Raji (cell line): Measurements from ENCODE around the gene GPR141.

Source experiments
- POLR2A ChIP-seq: IDR thresholded peaks from 2 replicates; pipeline ENCODE4 v1.6.1; 2011; ENCODE audit warnings: low read depth, low read length, control low read depth; ENCODE audit not compliant: insufficient read depth

GPR141 gene, protein sequence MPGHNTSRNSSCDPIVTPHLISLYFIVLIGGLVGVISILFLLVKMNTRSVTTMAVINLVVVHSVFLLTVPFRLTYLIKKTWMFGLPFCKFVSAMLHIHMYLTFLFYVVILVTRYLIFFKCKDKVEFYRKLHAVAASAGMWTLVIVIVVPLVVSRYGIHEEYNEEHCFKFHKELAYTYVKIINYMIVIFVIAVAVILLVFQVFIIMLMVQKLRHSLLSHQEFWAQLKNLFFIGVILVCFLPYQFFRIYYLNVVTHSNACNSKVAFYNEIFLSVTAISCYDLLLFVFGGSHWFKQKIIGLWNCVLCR

DNA sequence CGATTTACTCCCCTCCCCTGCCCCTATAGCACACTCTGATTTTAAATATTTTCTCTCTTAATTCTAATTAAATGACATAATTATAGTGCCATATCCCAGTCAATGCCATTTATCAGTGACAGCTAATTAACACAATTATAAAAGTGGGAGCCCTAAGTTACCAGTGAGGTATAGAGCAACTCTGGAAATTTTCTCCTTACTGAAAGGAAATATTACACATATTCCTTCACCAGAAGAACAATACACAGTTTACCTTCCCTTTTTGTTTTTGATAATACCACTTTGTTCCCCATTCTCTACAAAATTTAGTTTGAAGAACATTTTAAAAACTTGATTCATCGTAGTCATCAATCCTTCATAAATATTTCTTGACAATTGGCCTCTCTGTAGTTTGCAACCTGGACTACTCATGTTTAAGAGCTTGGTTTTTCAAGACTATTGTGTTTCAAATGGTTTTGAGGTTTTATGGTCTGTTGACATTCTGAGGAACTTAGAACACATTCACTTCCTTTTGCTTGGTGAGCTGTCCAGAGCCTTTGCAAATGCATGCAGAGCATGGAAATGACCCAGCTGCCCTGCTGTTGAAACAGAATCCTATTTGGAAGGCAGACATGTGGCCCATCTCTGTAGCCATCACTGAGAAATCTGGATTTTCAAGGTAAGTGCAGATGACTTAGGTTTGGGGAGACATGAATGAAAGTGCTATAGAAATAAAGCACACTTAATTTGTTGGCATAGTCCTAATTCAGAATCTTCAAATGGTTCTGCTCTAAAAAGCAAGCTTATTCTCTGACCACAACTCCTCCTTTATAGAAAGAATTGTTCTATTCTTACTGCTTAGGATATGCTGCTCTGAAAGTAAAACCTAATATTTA lies at the start of gene GPR141:
Gene GPR141 (plus strand): TSS at position 521 of the 875 bp plus-strand sequence. CDS start 56,628 bp downstream, outside the sequence.
- no peak for TF ChIP-seq POLR2A

GRCh38 chr7:37635346-37635745 lies 48.2 kb upstream of the GPR141 start:
- TF ChIP-seq POLR2A = no peak

DNA sequence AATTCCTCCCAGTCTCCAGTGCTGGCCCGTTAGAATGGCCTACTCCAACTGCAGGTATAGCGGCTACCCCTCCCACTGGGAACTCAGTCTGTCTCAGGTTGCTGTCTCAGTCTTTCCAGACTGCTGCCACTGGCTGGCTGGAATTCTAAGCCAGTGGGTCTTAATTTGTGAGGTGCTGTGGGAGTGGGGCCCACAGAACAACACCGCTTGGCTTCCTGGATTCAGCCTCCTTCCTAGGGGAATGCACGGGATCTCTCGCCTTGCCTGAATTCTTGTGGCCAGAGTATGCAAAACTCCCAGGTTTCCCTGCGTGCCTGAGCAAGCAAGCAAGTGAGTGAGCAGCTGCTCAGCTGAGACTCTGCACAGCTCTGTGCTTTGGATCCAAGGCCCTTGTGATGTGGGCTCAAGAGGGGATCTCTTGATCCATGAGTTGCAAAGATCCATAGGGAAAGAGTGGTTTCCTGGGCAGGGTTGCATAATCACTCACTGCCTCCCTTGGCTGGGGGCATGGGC lies 41.5 kb upstream of the GPR141 start:
- no peak for TF ChIP-seq POLR2A

- TF ChIP-seq POLR2A = no peak
Observed at GRCh38 chr7:37643876-37644275, 39.7 kb upstream of the GPR141 start.

DNA sequence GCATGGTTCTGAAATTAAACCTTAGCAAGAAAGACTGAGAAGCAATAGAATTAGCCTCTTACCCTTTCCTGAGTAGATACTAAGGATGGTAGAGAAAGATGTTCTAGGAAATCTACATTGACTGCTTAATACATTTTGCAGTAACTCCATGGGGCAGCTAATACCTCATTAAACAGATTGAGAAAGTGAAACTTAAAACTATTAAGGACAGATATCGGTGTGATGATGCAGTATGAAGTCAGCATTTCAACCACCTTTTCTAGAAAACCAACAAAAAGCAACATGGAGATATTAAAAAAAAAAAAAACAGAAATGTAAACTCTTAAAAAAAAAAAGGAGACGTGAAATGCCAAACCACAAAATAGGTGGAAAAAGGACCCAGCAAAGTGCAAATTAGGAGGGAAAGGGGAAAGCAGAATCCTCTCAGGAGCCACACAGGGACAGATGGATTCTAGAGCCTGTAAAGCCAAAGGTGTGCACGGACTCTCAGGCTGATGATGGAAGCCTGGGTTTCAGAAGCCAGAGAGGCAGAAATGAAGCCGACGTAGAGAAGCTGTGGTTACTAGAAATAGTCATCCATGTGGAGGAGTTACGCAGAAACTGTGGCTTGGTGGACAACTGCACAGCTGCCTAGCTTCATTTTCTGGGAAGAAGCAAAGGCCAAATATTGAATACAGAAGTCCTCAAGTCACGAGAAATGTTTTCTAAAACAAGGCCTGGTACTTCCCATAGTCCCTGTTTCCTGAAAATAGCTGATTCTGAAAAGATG lies 38.1 kb upstream of the GPR141 start:
- no peak for TF ChIP-seq POLR2A

- no peak for TF ChIP-seq POLR2A
Observed at GRCh38 chr7:37656913-37657530, 26.5 kb upstream of the GPR141 start.

DNA sequence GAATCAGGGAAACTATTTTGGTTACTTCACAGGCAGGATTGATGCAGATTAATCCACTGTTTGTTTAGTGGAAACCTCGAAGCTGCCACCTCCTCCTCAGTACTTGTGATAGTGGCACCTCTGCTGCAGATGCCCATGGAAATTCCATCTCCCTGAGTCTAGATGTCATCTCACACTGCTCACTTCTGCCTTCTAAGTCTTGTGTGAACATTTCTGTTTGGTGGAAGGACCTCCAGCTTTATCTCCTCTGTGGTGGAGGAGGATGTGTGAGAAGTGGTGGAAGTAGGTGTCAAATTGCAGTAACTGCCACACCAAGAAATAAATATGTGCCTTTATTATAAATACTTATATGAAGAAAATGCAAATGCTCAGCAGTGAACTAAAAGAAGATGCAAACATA lies 25.8 kb upstream of the GPR141 start:
- TF ChIP-seq POLR2A = no peak

- TF ChIP-seq POLR2A = no peak
Observed at GRCh38 chr7:37659971-37660565, 23.5 kb upstream of the GPR141 start.

- no peak for TF ChIP-seq POLR2A
Observed at GRCh38 chr7:37660614-37661013, 23.0 kb upstream of the GPR141 start.

- TF ChIP-seq POLR2A = no peak
Observed at GRCh38 chr7:37663693-37664092, 19.9 kb upstream of the GPR141 start.

GRCh38 chr7:37665352-37666022 lies 18.1 kb upstream of the GPR141 start:
- TF ChIP-seq POLR2A = no peak

- no peak for TF ChIP-seq POLR2A
Observed at GRCh38 chr7:37666026-37666799, 17.4 kb upstream of the GPR141 start.

GRCh38 chr7:37669818-37670217 lies 13.7 kb upstream of the GPR141 start:
- TF ChIP-seq POLR2A = no peak
